ENCODE measurements around the gene SCN3A. TPM values are rescaled to one million over a fixed set of nuclear protein-coding genes. Genes with fewer than 3 reads are reported as not detected.

SCN3A gene
- polyA plus RNA-seq, 1 donor (not counting 4 experiments of a cell fraction or from before 2014, with no cell fraction given): 0.01 TPM

DNA sequence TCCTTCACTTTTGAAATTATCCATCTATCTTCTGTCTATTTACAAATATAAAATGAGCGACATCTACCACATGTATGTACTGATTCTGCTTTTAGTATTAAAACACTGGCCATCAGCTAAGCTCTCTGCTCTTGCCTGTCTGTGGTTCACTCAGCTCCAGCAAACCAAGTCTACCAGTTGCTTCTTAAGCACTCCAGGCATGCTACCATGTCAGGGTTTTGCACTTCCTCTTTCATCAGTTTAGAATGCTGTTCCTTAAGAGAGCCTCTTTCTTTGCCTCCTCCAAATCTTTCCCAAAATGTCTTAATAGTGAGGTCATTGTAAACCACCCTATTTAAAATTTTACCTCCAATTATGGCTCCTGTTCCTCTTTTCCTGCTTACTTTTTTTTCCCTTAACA is 59.5 kb downstream of the SCN3A start:
- H3K4me3 ChIP-seq (ENCODE audit: control insufficient read depth in 2 of 3, extremely low read depth in 1 of 3, insufficient read depth in 2 of 3, low read depth in 1 of 3, low read length in 3 of 3): no peak overlapping the region
- H3K4me2 ChIP-seq (ENCODE audit: control insufficient read depth, extremely low read depth, insufficient read depth, low read depth, low read length): no peak overlapping the region
- no peak overlapping the region for H2AFZ ChIP-seq (ENCODE audit: control insufficient read depth, low read length)
- H4K20me1 ChIP-seq (ENCODE audit: control insufficient read depth, extremely low read depth, insufficient read depth, low read length): no peaks in the 10 kb centered on the region
- no peak overlapping the region for H3K9ac ChIP-seq (ENCODE audit: control insufficient read depth, extremely low read depth, insufficient read depth, low read length)
- H3K9me3 ChIP-seq (ENCODE audit: control insufficient read depth, low read depth, low read length): no peaks in the 10 kb centered on the region
- no peaks in the 10 kb centered on the region for H3K79me2 ChIP-seq (ENCODE audit: control insufficient read depth, insufficient read depth, low read length)
- FAIRE-seq (no peak), DNase-seq (ENCODE audit: low read depth, low spot score) (no peak)
- H3K9me1 ChIP-seq (ENCODE audit: control insufficient read depth, extremely low read depth, insufficient read depth, low read length): no peaks in the 10 kb centered on the region
- TF ChIP-seq EZH2 (IDR thresholded peaks at IDR 0.05; ENCODE audit: low read length): no peak
- TF ChIP-seq, protein P1, sequence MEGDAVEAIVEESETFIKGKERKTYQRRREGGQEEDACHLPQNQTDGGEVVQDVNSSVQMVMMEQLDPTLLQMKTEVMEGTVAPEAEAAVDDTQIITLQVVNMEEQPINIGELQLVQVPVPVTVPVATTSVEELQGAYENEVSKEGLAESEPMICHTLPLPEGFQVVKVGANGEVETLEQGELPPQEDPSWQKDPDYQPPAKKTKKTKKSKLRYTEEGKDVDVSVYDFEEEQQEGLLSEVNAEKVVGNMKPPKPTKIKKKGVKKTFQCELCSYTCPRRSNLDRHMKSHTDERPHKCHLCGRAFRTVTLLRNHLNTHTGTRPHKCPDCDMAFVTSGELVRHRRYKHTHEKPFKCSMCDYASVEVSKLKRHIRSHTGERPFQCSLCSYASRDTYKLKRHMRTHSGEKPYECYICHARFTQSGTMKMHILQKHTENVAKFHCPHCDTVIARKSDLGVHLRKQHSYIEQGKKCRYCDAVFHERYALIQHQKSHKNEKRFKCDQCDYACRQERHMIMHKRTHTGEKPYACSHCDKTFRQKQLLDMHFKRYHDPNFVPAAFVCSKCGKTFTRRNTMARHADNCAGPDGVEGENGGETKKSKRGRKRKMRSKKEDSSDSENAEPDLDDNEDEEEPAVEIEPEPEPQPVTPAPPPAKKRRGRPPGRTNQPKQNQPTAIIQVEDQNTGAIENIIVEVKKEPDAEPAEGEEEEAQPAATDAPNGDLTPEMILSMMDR (optimal IDR thresholded peaks at IDR 0.05 in 1 of 3, IDR thresholded peaks at IDR 0.05 in 1 of 3, conservative IDR thresholded peaks at IDR 0.05 in 1 of 3; ENCODE audit: extremely low read depth in 1 of 3, insufficient read depth in 2 of 3, low read length in 3 of 3): no peak
- dilution Hi-C loops (cut with MboI; ENCODE audit: extremely low pct_ligation_motif_present, low sequenced_read_pairs): no loop called here
- no peaks in the 10 kb centered on the region for H3K36me3 ChIP-seq (ENCODE audit: control insufficient read depth in 2 of 2, extremely low read depth in 1 of 2, insufficient read depth in 2 of 2, low read length in 2 of 2)
- no peak overlapping the region for H3K27ac ChIP-seq (ENCODE audit: control insufficient read depth, insufficient read depth, low read length)
- no peaks in the 10 kb centered on the region for H3K4me1 ChIP-seq (ENCODE audit: control insufficient read depth, extremely low read depth, insufficient read depth, low read length)
- H3K27me3 ChIP-seq (ENCODE audit: control insufficient read depth, extremely low read depth, insufficient read depth, low read length): no peaks in the 10 kb centered on the region

DNA sequence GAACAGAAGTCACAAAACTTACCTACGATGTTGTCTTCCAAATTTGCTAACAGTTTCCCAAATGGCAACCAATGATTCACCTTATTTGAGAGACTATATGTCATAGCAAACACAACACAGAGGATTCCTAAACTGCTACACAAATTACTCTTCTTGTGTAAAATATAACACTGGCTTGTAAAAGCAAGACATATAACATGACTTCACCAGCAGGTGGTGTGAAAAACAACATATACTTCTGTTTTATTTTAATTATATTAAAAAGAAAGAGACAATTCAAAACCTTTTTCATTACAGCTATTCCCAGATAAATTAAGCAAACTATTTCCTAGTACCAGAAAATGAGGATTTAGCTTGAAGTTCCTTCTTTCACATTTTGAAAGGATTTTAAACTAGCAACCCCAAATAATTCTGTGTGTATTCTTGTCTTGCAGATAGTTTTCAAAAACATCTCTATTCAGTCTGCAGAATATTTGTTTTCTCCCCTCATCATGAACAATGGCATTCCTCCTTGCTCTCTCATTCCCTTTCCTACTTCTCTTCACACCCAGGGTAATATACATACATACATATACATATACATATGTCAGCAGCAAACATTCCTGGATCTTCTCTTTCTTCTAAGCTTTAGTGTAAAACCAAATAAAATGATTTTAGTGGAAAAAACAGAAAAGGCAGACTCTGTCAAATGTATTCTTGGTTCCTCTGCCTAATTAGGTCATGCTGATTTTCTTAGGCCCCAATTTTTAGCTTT is 62.1 kb downstream of the SCN3A start:
- Histone ChIP-seq H3K79me2 (ENCODE audit: control insufficient read depth, insufficient read depth, low read length) (no peaks in the 10 kb centered on the region), H3K4me2 (ENCODE audit: control insufficient read depth, extremely low read depth, insufficient read depth, low read depth, low read length) (no peak overlapping the region), H4K20me1 (ENCODE audit: control insufficient read depth, extremely low read depth, insufficient read depth, low read length) (no peaks in the 10 kb centered on the region), H3K4me3 (ENCODE audit: control insufficient read depth in 2 of 3, extremely low read depth in 1 of 3, insufficient read depth in 2 of 3, low read depth in 1 of 3, low read length in 3 of 3) (no peak overlapping the region), H3K36me3 (ENCODE audit: control insufficient read depth in 2 of 2, extremely low read depth in 1 of 2, insufficient read depth in 2 of 2, low read length in 2 of 2) (no peaks in the 10 kb centered on the region), H3K4me1 (ENCODE audit: control insufficient read depth, extremely low read depth, insufficient read depth, low read length) (no peaks in the 10 kb centered on the region), H3K27me3 (ENCODE audit: control insufficient read depth, extremely low read depth, insufficient read depth, low read length) (no peaks in the 10 kb centered on the region), H3K27ac (ENCODE audit: control insufficient read depth, insufficient read depth, low read length) (no peak overlapping the region), H3K9ac (ENCODE audit: control insufficient read depth, extremely low read depth, insufficient read depth, low read length) (no peak overlapping the region), H2AFZ (ENCODE audit: control insufficient read depth, low read length) (no peak overlapping the region), H3K9me3 (ENCODE audit: control insufficient read depth, low read depth, low read length) (no peaks in the 10 kb centered on the region), H3K9me1 (ENCODE audit: control insufficient read depth, extremely low read depth, insufficient read depth, low read length) (no peaks in the 10 kb centered on the region)
- DNase-seq (ENCODE audit: low read depth, low spot score) (no peak), FAIRE-seq (no peak)
- dilution Hi-C loops (cut with MboI; ENCODE audit: extremely low pct_ligation_motif_present, low sequenced_read_pairs): no loop called here
- TF ChIP-seq EZH2 (IDR thresholded peaks at IDR 0.05; ENCODE audit: low read length): no peak
- TF ChIP-seq, protein P1 (optimal IDR thresholded peaks at IDR 0.05 in 1 of 3, IDR thresholded peaks at IDR 0.05 in 1 of 3, conservative IDR thresholded peaks at IDR 0.05 in 1 of 3; ENCODE audit: extremely low read depth in 1 of 3, insufficient read depth in 2 of 3, low read length in 3 of 3): no peak
